GM19397 (cell line): ENCODE results near the gene BEND4.
A peak's percentile ranks its signal among the peaks of the same experiment; 100 is the strongest.

Source experiments
- ATAC-seq: cut with Tn5 transposase; IDR thresholded peaks from one replicate; pipeline ENCODE4 v1.9.1; 2021; ENCODE audit warnings: mild to moderate bottlenecking, moderate library complexity; ENCODE audit not compliant: unreplicated experiment

Gene BEND4

DNA sequence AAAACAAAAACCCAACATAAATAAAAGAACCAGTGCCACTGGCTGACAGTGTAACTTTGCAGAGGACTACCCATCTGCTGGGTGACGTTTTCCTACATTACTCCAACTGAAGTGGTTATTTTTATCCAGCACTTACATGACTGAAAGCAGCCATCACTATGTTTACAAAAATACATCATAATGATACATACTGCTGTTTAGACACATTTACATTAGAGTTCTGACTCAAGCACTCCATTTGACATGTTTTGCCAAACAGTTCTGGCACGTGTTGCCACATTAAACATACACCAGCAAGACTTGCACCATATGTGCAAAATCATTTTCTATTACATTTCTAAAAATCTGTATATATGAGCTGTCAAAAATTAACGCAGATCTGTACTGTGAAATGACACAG lies 39.6 kb downstream of the BEND4 start:
- no peak for ATAC-seq

DNA sequence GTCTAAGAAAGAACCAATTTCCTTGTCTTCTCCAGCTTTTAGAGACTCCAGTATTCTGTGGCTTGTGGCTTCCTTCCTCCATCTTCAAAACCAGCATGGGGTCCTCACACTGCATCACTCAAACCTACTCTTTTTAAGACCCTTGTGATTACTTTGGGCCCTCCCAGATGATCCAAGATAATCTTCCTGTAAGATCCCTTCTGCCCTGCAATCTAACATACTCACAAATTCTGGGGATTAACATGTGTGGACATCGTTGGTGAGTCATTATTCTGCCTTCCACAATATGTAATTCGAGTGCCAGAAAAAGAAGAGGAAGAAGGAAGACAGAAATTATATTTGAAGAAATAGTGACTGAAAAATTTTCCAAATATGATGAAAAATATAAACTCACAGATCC lies 47.9 kb downstream of the BEND4 start:
- no peak for ATAC-seq

DNA sequence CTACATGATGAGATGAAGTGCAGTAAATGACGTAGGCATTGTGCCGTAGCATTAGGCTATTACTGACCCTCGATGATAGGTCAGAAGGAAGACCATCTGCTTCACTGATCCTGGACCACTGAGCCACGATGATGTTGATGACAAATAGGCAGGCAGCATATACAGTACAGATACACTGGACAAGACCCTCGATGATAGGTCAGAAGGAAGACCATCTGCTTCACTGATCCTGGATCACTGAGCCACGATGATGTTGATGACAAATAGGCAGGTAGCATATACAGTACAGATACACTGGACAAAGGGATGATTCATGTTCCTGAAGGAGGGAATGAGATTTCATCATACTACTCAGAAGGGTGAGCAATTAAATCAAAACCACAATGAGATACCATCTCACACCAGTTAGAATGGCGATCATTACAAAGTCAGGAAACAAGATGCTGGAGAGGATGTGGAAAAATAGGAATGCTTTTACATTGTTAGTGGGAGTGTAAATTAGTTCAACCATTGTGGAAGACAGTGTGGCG lies 50.9 kb downstream of the BEND4 start:
- no peak for ATAC-seq

DNA sequence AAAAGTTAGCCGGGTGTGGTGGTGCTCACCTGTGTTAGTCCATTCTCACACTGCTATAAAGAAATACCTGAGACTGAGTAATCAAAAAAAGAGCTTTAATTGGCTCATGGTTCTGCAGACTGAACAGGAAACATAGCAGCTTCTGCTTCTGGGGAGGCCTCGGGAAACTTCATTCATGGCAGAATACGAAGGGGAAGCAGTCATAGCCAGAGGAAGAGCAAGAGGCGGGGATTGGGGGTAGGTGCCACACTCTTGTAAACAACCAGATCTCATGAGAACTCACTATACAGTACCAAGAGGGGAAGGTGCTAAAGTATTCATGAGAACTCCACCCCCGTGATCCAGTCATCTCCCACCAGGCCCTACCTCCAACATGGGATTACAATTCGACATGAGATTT lies 64.1 kb downstream of the BEND4 start:
- no peak for ATAC-seq

DNA sequence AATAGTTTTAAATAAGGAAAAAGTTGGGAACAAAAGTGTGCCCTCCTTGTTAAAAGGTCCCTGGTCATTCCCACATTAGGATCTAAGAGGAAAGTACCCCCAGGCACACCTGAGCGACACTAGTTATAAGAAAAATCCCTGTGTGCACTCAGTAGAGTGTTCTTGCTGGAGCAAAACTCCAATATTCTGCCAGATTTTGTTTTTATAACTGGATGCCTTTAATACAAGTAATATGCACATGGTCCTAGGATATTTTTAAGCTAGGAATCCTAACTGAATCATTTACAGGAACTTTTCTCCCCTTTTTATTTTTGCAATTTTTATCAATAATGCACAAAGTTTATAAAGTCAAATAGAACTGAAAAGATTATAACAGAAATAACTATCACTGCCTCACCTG lies 68.6 kb downstream of the BEND4 start:
- no peak for ATAC-seq

DNA sequence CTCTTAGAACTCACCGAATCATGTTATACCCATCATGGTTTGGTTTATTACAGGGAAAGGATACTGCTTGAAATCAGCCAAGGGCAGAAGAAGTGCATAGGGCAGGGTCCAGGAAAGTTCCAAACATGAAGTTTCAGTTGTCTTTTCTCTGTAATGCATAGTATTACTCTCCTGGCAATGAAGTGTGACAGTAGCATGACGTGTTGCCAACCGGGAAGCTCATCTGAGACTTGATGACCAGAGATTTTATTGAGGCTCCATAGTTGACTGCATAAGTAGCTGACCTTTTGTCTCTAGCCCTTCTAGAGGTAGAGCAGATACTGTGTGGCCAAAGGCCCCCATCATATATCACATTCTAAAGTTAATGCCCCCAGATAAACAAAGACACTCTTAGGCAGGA lies 72.1 kb downstream of the BEND4 start:
- peak; percentile 63 for ATAC-seq

DNA sequence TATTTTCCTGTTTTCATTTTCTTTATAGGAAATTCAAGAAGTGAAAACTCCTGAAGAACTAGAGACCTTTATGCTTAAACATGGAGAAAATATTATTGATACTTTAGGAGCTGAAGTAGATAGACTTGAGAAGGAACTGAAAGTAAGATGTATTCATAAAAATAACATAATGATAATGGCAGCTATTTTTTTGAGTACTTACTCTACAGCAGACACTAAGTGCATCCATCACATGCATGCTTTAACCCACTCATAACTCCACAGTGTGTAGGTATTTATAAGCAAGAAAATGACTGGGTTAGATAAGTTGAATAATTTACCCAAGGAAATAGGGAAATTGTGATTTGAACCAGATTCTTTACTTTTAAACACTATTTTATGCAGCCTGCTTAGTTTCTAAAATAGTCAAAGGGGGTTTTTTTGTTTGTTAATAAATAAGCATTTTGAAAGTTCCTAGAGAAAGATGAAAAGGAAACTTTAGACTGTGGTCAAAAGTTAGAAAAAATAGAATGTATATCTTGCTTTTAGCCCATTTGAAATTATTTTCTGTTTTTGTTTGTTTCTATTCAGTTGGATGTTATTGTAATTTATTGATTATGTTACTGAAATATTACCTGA lies 74.2 kb downstream of the BEND4 start:
- peak; percentile 79 for ATAC-seq

DNA sequence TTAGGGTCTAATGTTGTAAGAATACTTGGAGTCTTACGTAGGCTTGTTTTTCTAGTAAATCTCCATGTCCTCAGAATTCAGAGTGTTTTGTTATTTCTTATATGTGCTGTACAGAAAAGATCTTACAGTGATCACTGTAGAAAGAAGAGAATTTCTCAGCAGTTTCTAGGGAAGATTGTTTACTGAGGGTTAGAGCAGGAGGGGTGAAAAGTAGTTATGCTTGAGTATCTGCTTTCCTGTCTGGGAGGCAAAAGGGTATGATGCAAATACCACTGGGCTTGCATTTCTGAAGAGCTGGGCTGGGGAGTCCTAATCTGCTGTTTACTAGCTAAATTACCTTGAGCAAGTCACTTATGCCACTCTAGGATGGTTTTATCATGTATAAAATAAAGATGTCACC lies 78.2 kb downstream of the BEND4 start:
- ATAC-seq = no peak

DNA sequence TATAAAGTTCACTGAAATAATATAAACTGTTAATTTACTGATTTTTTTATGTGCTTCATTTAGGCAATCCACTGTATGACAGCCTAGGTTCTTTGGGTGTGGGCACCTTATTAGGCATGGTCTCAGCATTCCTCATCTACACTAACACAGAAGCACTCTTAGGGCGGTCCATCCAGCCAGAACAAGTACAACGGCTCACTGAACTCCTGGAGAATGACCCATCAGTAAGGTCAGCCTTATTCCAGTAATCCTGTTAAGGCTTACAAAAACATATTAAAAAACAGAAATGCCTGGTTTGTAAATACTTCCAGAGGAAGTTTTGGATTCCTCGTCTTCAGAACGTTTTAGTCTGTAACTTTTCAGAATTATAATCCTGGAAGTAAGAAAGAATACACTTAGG lies 82.0 kb downstream of the BEND4 start:
- ATAC-seq = no peak

DNA sequence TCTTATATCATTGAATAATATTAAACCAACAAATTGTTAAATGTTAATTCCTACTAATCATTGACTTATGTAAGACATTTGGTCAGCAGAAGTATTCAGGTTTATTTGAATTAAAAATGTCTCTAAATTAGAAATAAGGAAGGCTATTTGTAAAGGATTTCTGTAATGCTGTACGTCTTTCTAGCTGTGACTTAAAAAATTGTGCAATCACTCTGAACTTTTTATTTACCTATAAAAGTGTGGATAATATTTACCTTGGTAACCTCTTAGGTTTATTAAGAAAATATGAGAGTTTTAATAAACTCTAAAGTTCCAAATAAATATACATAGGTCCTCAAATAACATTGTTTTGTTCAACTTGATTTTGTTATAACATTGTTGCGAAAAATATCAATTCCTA lies 85.2 kb downstream of the BEND4 start:
- ATAC-seq = no peak

DNA sequence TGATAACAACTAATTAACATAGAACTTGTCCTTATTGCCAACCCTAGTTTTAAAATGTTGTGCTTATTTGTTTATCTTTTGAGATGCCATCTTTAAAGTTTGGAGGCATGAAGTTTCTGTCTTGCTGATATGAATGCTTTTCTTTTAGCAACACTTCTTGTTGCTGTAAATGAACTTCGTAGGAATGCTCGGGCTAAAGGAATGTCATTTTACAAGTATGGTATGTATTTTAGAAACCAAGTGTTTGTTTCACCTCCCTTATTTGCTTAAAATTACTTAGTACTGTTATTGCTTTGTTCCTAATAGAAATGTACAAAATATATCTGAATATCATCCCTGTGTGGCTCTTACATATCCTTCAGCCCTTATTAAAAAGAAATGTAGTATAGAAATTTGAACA lies 86.1 kb downstream of the BEND4 start:
- no peak for ATAC-seq
